A673 (cell line): ENCODE measurements around the gene PSMB5. TPM values are rescaled to one million over a fixed set of nuclear protein-coding genes. Genes with fewer than 3 reads are reported as not detected.
A peak's percentile ranks its signal among the peaks of the same experiment; 100 is the strongest.

Experiments used
- BruUV-seq: library from RNA; stranded (reverse); fragments of 400-500 nt; replicated peaks from 2 replicates; lab custom pipeline; 2021; lab: Mats Ljungman, UMichigan
- CTCF ChIA-PET: fragments of 300-600 bp; sonication (Branson Sonifier 250); formaldehyde crosslinking; loops from one replicate; lab custom pipeline; 2022; ENCODE audit warnings: antibody characterized with exemption; lab: Charles Lee
- POLR2A ChIA-PET: fragments of 300-600 bp; sonication (Branson Sonifier 250); formaldehyde crosslinking; loops from one replicate; lab custom pipeline; 2022; ENCODE audit warnings: antibody characterized with exemption; ENCODE audit not compliant: low non-redundant PET; lab: Charles Lee
- DNase-seq: peaks from one replicate; pipeline ENCODE4 v3.0.0-alpha.2; 2015; ENCODE audit warnings: low spot score
- H3K27ac ChIP-seq: fragments of 200-600 bp; sonication (generic); 2 replicates; pipeline ENCODE4 v1.5.1; 2016; ENCODE audit warnings: mixed run types, low read depth, mild to moderate bottlenecking, mixed read lengths, antibody characterized with exemption, low read length; ENCODE audit not compliant: poor library complexity, severe bottlenecking
- H3K27me3 ChIP-seq: fragments of 200-600 bp; sonication (generic); replicated peaks from 2 replicates; pipeline ENCODE4 v1.6.1; 2017; ENCODE audit warnings: mixed run types, low read depth, mild to moderate bottlenecking, mixed read lengths, antibody characterized with exemption, low read length; ENCODE audit not compliant: insufficient read depth, poor library complexity
- H3K36me3 ChIP-seq: fragments of 200-600 bp; sonication (generic); 2 replicates; pipeline ENCODE4 v1.6.1; 2016; ENCODE audit warnings: mixed run types, mild to moderate bottlenecking, mixed read lengths, antibody characterized with exemption, low read length; ENCODE audit not compliant: insufficient read depth, poor library complexity, severe bottlenecking
- H3K4me1 ChIP-seq: fragments of 200-600 bp; sonication (generic); 2 replicates; pipeline ENCODE4 v1.6.1; 2017; ENCODE audit warnings: mixed run types, mild to moderate bottlenecking, mixed read lengths, antibody characterized with exemption, low read length; ENCODE audit not compliant: insufficient read depth, poor library complexity, severe bottlenecking
- H3K4me3 ChIP-seq: fragments of 200-600 bp; sonication (generic); 2 replicates; pipeline ENCODE4 v1.5.1; 2016; ENCODE audit warnings: low read depth, mixed run types, mild to moderate bottlenecking, mixed read lengths, low read length; ENCODE audit not compliant: poor library complexity, severe bottlenecking
- H3K9me3 ChIP-seq: fragments of 200-600 bp; sonication (generic); 2 replicates; pipeline ENCODE4 v1.6.1; 2016; ENCODE audit warnings: mixed run types, low read depth, mild to moderate bottlenecking, mixed read lengths, antibody characterized with exemption, low read length; ENCODE audit not compliant: poor library complexity, severe bottlenecking
- EZH2 ChIP-seq: fragments of 200-600 bp; sonication (generic); IDR thresholded peaks from 2 replicates; pipeline ENCODE4 v1.6.1; 2017; ENCODE audit warnings: borderline replicate concordance, low read depth, mild to moderate bottlenecking, mixed read lengths, antibody characterized with exemption, low read length; ENCODE audit not compliant: poor library complexity, severe bottlenecking
- intact Hi-C: fragments of 100-400 bp; cut with micrococcal nuclease; formaldehyde crosslinking; loops from one replicate; pipeline ENCODE4 v1.10.0; 2022; ENCODE audit not compliant: unreplicated experiment
- total RNA-seq: library from RNA; stranded (reverse); gene quantifications from 2 replicates; pipeline ENCODE4 v1.2.3, GENCODE V29; 2021
- TF ChIP-seq, protein P1 (sequence below): fragments of 300-800, 200-600 bp; sonication (generic); conservative IDR thresholded peaks from 2 replicates; pipeline ENCODE4 v1.5.1; 2017; ENCODE audit warnings: low read depth, mild to moderate bottlenecking, antibody characterized with exemption, low read length, moderate library complexity, mixed read lengths

PSMB5 gene
- total RNA-seq, 1 experiment from 2014 or later = 500 TPM

DNA sequence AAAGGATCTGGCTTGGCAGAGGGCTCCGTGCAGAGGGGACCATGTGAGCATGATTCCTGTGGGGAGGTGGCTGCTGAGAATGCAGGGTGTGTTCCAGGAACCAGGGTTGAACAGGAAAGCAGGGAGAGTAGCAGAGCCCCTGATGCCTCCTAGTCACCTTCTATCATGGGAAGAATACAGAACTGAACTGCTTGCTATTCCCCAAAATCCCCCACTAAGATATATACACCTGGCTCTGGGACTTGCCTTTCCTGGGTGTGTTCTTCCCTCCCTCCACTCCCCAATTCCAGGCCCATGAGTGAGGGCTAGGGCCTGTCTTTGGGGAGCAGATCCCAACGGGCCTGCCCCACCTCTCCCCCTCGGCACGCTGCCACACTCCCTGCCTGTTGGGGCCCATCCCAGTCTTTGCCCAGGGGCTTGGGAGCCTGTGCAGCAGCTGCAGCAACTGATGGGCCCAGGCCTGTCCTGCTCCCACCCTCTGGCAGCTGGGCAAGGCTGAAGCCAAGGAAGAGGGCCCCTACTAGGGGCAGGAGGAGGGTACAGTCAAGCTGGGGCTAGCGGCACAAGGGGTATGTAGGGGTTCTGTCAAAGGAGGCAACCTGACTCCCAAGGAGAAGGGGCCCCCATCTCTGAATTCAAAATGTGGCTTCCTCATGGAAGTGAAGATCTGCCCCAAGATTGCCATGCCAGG, 55.6 kb downstream of the PSMB5 start:
- DNase-seq = no peak
- ChIA-PET POLR2A (no interaction called here), CTCF (interaction anchor here (0.6 kb wide), 1 partner anchor 10 kb away, joined by 3 read pairs; no protein-coding TSS in a partner anchor)
- Histone ChIP-seq H3K9me3 (no peaks in the 10 kb centered on the region), H3K27ac (peak overlapping the region; percentile 82), H3K4me3 (no peak overlapping the region), H3K4me1 (peaks cover 41% of the 10 kb centered on the region), H3K27me3 (no peaks in the 10 kb centered on the region), H3K36me3 (peaks cover 29% of the 10 kb centered on the region)
- no peak for TF ChIP-seq EZH2
- TF ChIP-seq, protein P1, sequence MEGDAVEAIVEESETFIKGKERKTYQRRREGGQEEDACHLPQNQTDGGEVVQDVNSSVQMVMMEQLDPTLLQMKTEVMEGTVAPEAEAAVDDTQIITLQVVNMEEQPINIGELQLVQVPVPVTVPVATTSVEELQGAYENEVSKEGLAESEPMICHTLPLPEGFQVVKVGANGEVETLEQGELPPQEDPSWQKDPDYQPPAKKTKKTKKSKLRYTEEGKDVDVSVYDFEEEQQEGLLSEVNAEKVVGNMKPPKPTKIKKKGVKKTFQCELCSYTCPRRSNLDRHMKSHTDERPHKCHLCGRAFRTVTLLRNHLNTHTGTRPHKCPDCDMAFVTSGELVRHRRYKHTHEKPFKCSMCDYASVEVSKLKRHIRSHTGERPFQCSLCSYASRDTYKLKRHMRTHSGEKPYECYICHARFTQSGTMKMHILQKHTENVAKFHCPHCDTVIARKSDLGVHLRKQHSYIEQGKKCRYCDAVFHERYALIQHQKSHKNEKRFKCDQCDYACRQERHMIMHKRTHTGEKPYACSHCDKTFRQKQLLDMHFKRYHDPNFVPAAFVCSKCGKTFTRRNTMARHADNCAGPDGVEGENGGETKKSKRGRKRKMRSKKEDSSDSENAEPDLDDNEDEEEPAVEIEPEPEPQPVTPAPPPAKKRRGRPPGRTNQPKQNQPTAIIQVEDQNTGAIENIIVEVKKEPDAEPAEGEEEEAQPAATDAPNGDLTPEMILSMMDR = no peak
- BruUV-seq = no TSS peak
- intact Hi-C loops = no loop called here

DNA sequence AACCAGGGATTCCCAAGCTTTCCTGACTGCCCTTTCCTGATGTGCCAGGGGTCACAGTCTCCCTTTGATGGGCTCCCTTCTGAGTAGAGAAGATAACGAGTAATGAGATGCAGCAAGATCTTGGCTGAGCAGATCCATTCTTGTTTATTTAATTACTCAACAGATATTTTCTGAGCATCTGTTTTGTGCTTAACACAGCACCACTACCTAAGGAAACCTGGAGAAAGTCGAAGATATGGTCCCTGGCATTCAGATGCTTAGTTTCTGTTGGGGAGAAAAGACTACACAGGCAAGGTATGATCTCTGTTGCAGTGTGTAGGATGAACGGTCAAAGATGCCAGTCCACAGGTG, 56.2 kb downstream of the PSMB5 start:
- Histone ChIP-seq H3K9me3 (no peaks in the 10 kb centered on the region), H3K4me3 (no peak overlapping the region), H3K36me3 (peaks cover 35% of the 10 kb centered on the region), H3K27ac (peak overlapping the region; percentile 82), H3K27me3 (no peaks in the 10 kb centered on the region), H3K4me1 (peaks cover 41% of the 10 kb centered on the region)
- TF ChIP-seq, protein P1 = no peak
- TF ChIP-seq EZH2 = no peak
- no TSS peak for BruUV-seq
- ChIA-PET POLR2A (no interaction called here), CTCF (interaction anchor here (0.8 kb wide), 1 partner anchor 8 kb away, joined by 8 read pairs; no protein-coding TSS in a partner anchor)
- intact Hi-C loops = no loop called here
- DNase-seq = no peak

DNA sequence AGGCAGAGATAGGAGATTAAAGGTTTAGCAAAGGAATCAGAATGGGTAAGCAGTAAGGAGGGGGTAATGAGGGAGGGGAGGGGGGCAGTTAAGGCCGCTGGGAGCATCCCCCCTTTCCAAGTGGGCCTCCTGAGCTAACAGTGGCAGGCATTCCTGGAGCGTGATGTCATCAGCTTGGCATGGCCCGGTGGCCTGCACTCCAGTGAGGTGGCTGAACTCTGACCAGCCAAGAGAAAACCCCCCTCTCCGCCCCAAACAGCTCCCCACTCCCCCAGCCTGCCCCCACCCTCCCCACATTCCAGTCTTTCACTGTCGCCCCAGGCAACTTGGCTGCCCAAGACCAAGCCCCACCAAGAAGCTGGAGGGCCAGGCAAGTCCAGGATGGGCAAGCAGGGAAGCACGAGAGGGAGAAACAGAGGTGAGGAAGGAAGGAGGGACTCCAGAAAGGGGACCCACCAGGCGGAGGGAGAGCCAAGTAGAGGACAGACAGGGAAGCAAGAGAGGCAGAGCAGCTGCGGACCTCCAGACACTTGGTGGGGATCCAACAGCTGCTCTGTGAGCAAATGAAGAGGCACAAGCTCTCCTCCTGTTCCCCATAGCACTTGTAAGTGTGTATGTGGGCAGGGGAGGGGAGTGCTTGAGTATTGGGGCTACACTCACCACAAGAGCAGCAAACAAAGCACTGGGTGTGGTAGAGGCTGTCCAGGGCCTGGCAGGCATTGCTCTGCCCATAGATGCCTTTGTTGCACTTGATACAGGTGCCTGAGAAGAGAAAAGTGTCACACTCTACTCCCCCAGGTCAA, 56.8 kb downstream of the PSMB5 start:
- H3K4me1 ChIP-seq = peaks cover 41% of the 10 kb centered on the region
- H3K9me3 ChIP-seq = no peaks in the 10 kb centered on the region
- no peak for DNase-seq
- ChIA-PET CTCF (interaction anchor here (0.7 to 0.8 kb wide), 2 partner anchors 9 to 320 kb away, joined by 8 to 9 read pairs; no protein-coding TSS in a partner anchor), POLR2A (interaction anchor here (0.7 kb wide), 1 partner anchor 91 kb away, joined by 3 read pairs; no protein-coding TSS in a partner anchor)
- peaks cover 41% of the 10 kb centered on the region for H3K36me3 ChIP-seq
- no peaks in the 10 kb centered on the region for H3K27me3 ChIP-seq
- intact Hi-C loops = no loop called here
- no peak overlapping the region for H3K4me3 ChIP-seq
- H3K27ac ChIP-seq = peak overlapping the region; percentile 82
- BruUV-seq = no TSS peak
- TF ChIP-seq EZH2 = no peak
- TF ChIP-seq, protein P1 = no peak
